ENCODE measurements around the gene HAPLN3. TPM values are rescaled to one million over a fixed set of nuclear protein-coding genes. Genes with fewer than 3 reads are reported as not detected.
A peak's percentile ranks its signal among the peaks of the same experiment; 100 is the strongest.
"Not testable (repeated sequence)": the region's sequence is repeated elsewhere in the genome, so short reads cannot be mapped to it uniquely, and the experiment has no call there.

Gene HAPLN3
- total RNA-seq (100 to 1,000 TPM; 124 to 126 TPM), polyA plus RNA-seq (10 to 100 TPM; 40.7 to 44.7 TPM)

GRCh38 chr15:88894819-88895767 lies at the start of gene HAPLN3:
HAPLN3 (minus strand) TSS chr15:88895544; CDS start chr15:88887298, 8,246 bp downstream.
- Mint-ChIP-seq H3K27ac (peak within 1 kb of the TSS; percentile 83 to 96 (median 94)), H3K36me3 (peaks cover 7 to 11% of the 10 kb centered on the region in 2 donors), H3K27me3 (no peaks in the 10 kb centered on the region), H3K9me3 (no peaks in the 10 kb centered on the region), H3K4me3 (peak within 1 kb of the TSS; percentile 88 to 98 (median 96)), H3K4me1 (peaks cover 20 to 55% (median 31%) of the 10 kb centered on the region in 4 donors)
- Histone ChIP-seq H3K36me3 (ENCODE audit: insufficient read depth, low read length) (peaks cover 6% of the 10 kb centered on the region), H3K27ac (ENCODE audit: low read depth, low read length) (peak within 1 kb of the TSS; percentile 62), H3K4me1 (ENCODE audit: insufficient read depth, low read length) (peaks cover 41% of the 10 kb centered on the region), H3K9me3 (ENCODE audit: control insufficient read depth in 1 of 2, low read length in 2 of 2) (no peaks in the 10 kb centered on the region), H3K4me3 (ENCODE audit: low read length in 2 of 2) (peak within 1 kb of the TSS; percentile 88 to 89), H3K27me3 (ENCODE audit: insufficient read depth, low read length) (no peaks in the 10 kb centered on the region)
- intact Hi-C loops (cut with micrococcal nuclease): loop anchor here (1.0 to 2.0 kb wide), 7 partner anchors 9 to 348 kb away; partner anchors contain the start of genes ABHD2, FANCI and MFGE8
- peak; percentile 46 to 68 (median 49) for DNase-seq
- ChIA-PET CTCF (ENCODE audit: partially characterized antibody) (interaction anchor here (0.7 to 9.5 kb wide), 14 partner anchors 11 to 318 kb away, joined by 3 to 171 read pairs (median 3); no protein-coding TSS in a partner anchor), POLR2A (ENCODE audit: partially characterized antibody) (interaction anchor here (1.0 to 6.8 kb wide), 7 partner anchors 9 to 270 kb away, joined by 3 to 78 read pairs (median 5); partner anchors contain the start of genes ABHD2 and ISG20)

GRCh38 chr15:88940110-88940675 lies 44.8 kb upstream of the HAPLN3 start:
- ChIA-PET POLR2A (ENCODE audit: partially characterized antibody) (no interaction called here), CTCF (ENCODE audit: partially characterized antibody) (interaction anchor here (1.0 to 1.8 kb wide), 2 partner anchors 35 to 232 kb away, joined by 3 to 8 read pairs; no protein-coding TSS in a partner anchor)
- H3K9me3 ChIP-seq (ENCODE audit: control insufficient read depth in 1 of 2, low read length in 2 of 2): no peaks in the 10 kb centered on the region
- peaks cover 2 to 6% of the 10 kb centered on the region in 2 donors for H3K27me3 Mint-ChIP-seq
- peaks cover 0 to 6% (median 0%) of the 10 kb centered on the region in 8 donors for H3K9me3 Mint-ChIP-seq
- no peak for DNase-seq
- H3K27me3 ChIP-seq (ENCODE audit: insufficient read depth, low read length): no peaks in the 10 kb centered on the region
- H3K36me3 ChIP-seq (ENCODE audit: insufficient read depth, low read length): no peaks in the 10 kb centered on the region
- H3K36me3 Mint-ChIP-seq: no peaks in the 10 kb centered on the region
- H3K27ac Mint-ChIP-seq: no peak overlapping the region
- H3K4me1 ChIP-seq (ENCODE audit: insufficient read depth, low read length): no peaks in the 10 kb centered on the region
- intact Hi-C loops (cut with micrococcal nuclease): no loop called here
- H3K4me1 Mint-ChIP-seq: no peaks in the 10 kb centered on the region
- no peak overlapping the region for H3K4me3 ChIP-seq (ENCODE audit: low read length in 2 of 2)
- no peak overlapping the region for H3K27ac ChIP-seq (ENCODE audit: low read depth, low read length)
- no peak overlapping the region for H3K4me3 Mint-ChIP-seq

- Histone ChIP-seq H3K4me1 (ENCODE audit: insufficient read depth, low read length) (no peaks in the 10 kb centered on the region), H3K36me3 (ENCODE audit: insufficient read depth, low read length) (no peaks in the 10 kb centered on the region), H3K9me3 (ENCODE audit: control insufficient read depth in 1 of 2, low read length in 2 of 2) (no peaks in the 10 kb centered on the region), H3K27me3 (ENCODE audit: insufficient read depth, low read length) (no peaks in the 10 kb centered on the region), H3K27ac (ENCODE audit: low read depth, low read length) (no peak overlapping the region), H3K4me3 (ENCODE audit: low read length in 2 of 2) (no peak overlapping the region)
- no peak for DNase-seq
- intact Hi-C loops (cut with micrococcal nuclease): no loop called here
- Mint-ChIP-seq H3K36me3 (no peaks in the 10 kb centered on the region), H3K4me1 (no peaks in the 10 kb centered on the region), H3K4me3 (no peak overlapping the region), H3K27ac (no peak overlapping the region), H3K9me3 (peaks cover 0 to 8% (median 2%) of the 10 kb centered on the region in 8 donors), H3K27me3 (peaks cover 4 to 8% of the 10 kb centered on the region in 2 donors)
- ChIA-PET POLR2A (ENCODE audit: partially characterized antibody) (no interaction called here), CTCF (ENCODE audit: partially characterized antibody) (interaction anchor here (1.0 to 1.8 kb wide), 2 partner anchors 34 to 232 kb away, joined by 3 to 8 read pairs; no protein-coding TSS in a partner anchor)
These were observed 44.1 kb upstream of the HAPLN3 start for GRCh38 chr15:88939486-88939806.

GRCh38 chr15:88938802-88939485 lies 43.6 kb upstream of the HAPLN3 start:
- Mint-ChIP-seq H3K4me1 (no peaks in the 10 kb centered on the region), H3K27ac (no peak overlapping the region), H3K4me3 (no peak overlapping the region), H3K27me3 (peaks cover 4 to 12% of the 10 kb centered on the region in 2 donors), H3K36me3 (no peaks in the 10 kb centered on the region), H3K9me3 (peaks cover 0 to 12% (median 4%) of the 10 kb centered on the region in 8 donors)
- POLR2A ChIA-PET (ENCODE audit: partially characterized antibody): no interaction called here
- DNase-seq: no peak
- no peak overlapping the region for H3K4me3 ChIP-seq (ENCODE audit: low read length in 2 of 2)
- CTCF ChIA-PET (ENCODE audit: partially characterized antibody): interaction anchor here (1.8 kb wide), 1 partner anchor 34 kb away, joined by 8 read pairs; no protein-coding TSS in a partner anchor
- H3K27ac ChIP-seq (ENCODE audit: low read depth, low read length): no peak overlapping the region
- intact Hi-C loops (cut with micrococcal nuclease): no loop called here
- H3K4me1 ChIP-seq (ENCODE audit: insufficient read depth, low read length): no peaks in the 10 kb centered on the region
- H3K9me3 ChIP-seq (ENCODE audit: control insufficient read depth in 1 of 2, low read length in 2 of 2): no peaks in the 10 kb centered on the region
- H3K27me3 ChIP-seq (ENCODE audit: insufficient read depth, low read length): no peaks in the 10 kb centered on the region
- no peaks in the 10 kb centered on the region for H3K36me3 ChIP-seq (ENCODE audit: insufficient read depth, low read length)

- H3K9me3 ChIP-seq (ENCODE audit: control insufficient read depth in 1 of 2, low read length in 2 of 2); CTCF ChIA-PET (ENCODE audit: partially characterized antibody); H3K27ac ChIP-seq (ENCODE audit: low read depth, low read length); H3K4me3 Mint-ChIP-seq; H3K36me3 ChIP-seq (ENCODE audit: insufficient read depth, low read length); H3K36me3 Mint-ChIP-seq; H3K27ac Mint-ChIP-seq; intact Hi-C loops (cut with micrococcal nuclease); H3K4me1 ChIP-seq (ENCODE audit: insufficient read depth, low read length); H3K4me1 Mint-ChIP-seq; H3K4me3 ChIP-seq (ENCODE audit: low read length in 2 of 2); DNase-seq; POLR2A ChIA-PET (ENCODE audit: partially characterized antibody); H3K27me3 ChIP-seq (ENCODE audit: insufficient read depth, low read length): not testable (repeated sequence)
- H3K9me3 Mint-ChIP-seq: peaks cover 0 to 19% (median 8%) of the 10 kb centered on the region in 8 donors
- peaks cover 12 to 15% of the 10 kb centered on the region in 2 donors for H3K27me3 Mint-ChIP-seq
These were observed 39.1 kb upstream of the HAPLN3 start for GRCh38 chr15:88934449-88934848.

- no peaks in the 10 kb centered on the region for H3K27me3 ChIP-seq (ENCODE audit: insufficient read depth, low read length)
- Mint-ChIP-seq H3K4me1 (no peaks in the 10 kb centered on the region), H3K9me3 (peaks cover 0 to 22% (median 11%) of the 10 kb centered on the region in 8 donors), H3K4me3 (no peak overlapping the region), H3K36me3 (no peaks in the 10 kb centered on the region), H3K27ac (no peak overlapping the region), H3K27me3 (peaks cover 15 to 17% of the 10 kb centered on the region in 2 donors)
- H3K36me3 ChIP-seq (ENCODE audit: insufficient read depth, low read length): no peaks in the 10 kb centered on the region
- H3K9me3 ChIP-seq (ENCODE audit: control insufficient read depth in 1 of 2, low read length in 2 of 2): peaks cover 0 to 3% of the 10 kb centered on the region in 2 donors
- no peak for DNase-seq
- POLR2A ChIA-PET (ENCODE audit: partially characterized antibody): no interaction called here
- H3K27ac ChIP-seq (ENCODE audit: low read depth, low read length): no peak overlapping the region
- no peaks in the 10 kb centered on the region for H3K4me1 ChIP-seq (ENCODE audit: insufficient read depth, low read length)
- CTCF ChIA-PET (ENCODE audit: partially characterized antibody): no interaction called here
- no peak overlapping the region for H3K4me3 ChIP-seq (ENCODE audit: low read length in 2 of 2)
- intact Hi-C loops (cut with micrococcal nuclease): no loop called here
These were observed 37.6 kb upstream of the HAPLN3 start for GRCh38 chr15:88932875-88933330.
